NT2/D1 (cell line): ENCODE results near the gene KAT14.
A peak's percentile ranks its signal among the peaks of the same experiment; 100 is the strongest.

Experiments
- DNase-seq: peaks from one replicate; pipeline ENCODE4 v3.0.0-alpha.2; 2011; ENCODE audit warnings: low read depth, low spot score
- H3K27me3 ChIP-seq: 2 replicates; pipeline ENCODE4 v1.6.0; 2011; ENCODE audit warnings: mild to moderate bottlenecking; ENCODE audit not compliant: insufficient read length, insufficient read depth
- H3K36me3 ChIP-seq: 2 replicates; pipeline ENCODE4 v1.6.1; 2011; ENCODE audit warnings: mild to moderate bottlenecking, low read length, mixed read lengths; ENCODE audit not compliant: insufficient read depth, insufficient read length
- H3K4me1 ChIP-seq: 2 replicates; pipeline ENCODE4 v1.5.1; 2011; ENCODE audit not compliant: insufficient read depth, insufficient read length
- H3K4me3 ChIP-seq: 2 replicates; pipeline ENCODE4 v1.5.1; 2011; ENCODE audit warnings: low read depth; ENCODE audit not compliant: insufficient read length
- H3K9ac ChIP-seq: 2 replicates; pipeline ENCODE4 v1.6.0; 2011; ENCODE audit warnings: low read depth; ENCODE audit not compliant: insufficient read length
- H3K9me3 ChIP-seq: 2 replicates; pipeline ENCODE4 v1.5.1; 2011; ENCODE audit warnings: mild to moderate bottlenecking, low read length; ENCODE audit not compliant: insufficient read depth
- SUZ12 ChIP-seq: IDR thresholded peaks from 2 replicates; pipeline ENCODE4 v1.6.1; 2011; ENCODE audit not compliant: insufficient read length, insufficient read depth; ENCODE audit errors: extremely low read depth
- YY1 ChIP-seq: IDR thresholded peaks from 2 replicates; pipeline ENCODE4 v1.6.1; 2011; ENCODE audit not compliant: insufficient read length, insufficient read depth
- ZNF274 ChIP-seq: IDR thresholded peaks from 2 replicates; pipeline ENCODE4 v1.6.1; 2011; ENCODE audit warnings: mild to moderate bottlenecking, low read depth, low read length

The KAT14 gene

GRCh38 chr20:18133962-18134361, 3.7 kb upstream of the KAT14 start:
- H3K36me3 ChIP-seq = no peaks in the 10 kb centered on the region
- no peaks in the 10 kb centered on the region for H3K9me3 ChIP-seq
- DNase-seq = no peak
- TF ChIP-seq SUZ12 = no peak
- no peak for TF ChIP-seq ZNF274
- TF ChIP-seq YY1 = no peak
- no peak overlapping the region for H3K4me3 ChIP-seq
- no peak overlapping the region for H3K9ac ChIP-seq
- H3K4me1 ChIP-seq = no peaks in the 10 kb centered on the region
- peaks cover 11% of the 10 kb centered on the region for H3K27me3 ChIP-seq

- Histone ChIP-seq H3K9me3 (no peaks in the 10 kb centered on the region), H3K9ac (peak overlapping the region; percentile 93), H3K36me3 (peaks cover 9% of the 10 kb centered on the region), H3K4me1 (no peaks in the 10 kb centered on the region), H3K27me3 (peaks cover 11% of the 10 kb centered on the region), H3K4me3 (peak overlapping the region; percentile 89)
- TF ChIP-seq YY1 (no peak), ZNF274 (no peak), SUZ12 (no peak)
- no peak for DNase-seq
Observed at GRCh38 chr20:18138266-18138582, 561 bp downstream of the KAT14 start.

GRCh38 chr20:18138639-18139583, 1.2 kb downstream of the KAT14 start:
- TF ChIP-seq ZNF274 = no peak
- TF ChIP-seq SUZ12 = no peak
- no peak for TF ChIP-seq YY1
- Histone ChIP-seq H3K4me1 (no peaks in the 10 kb centered on the region), H3K9me3 (no peaks in the 10 kb centered on the region), H3K36me3 (peaks cover 9% of the 10 kb centered on the region), H3K9ac (peak overlapping the region; percentile 93), H3K4me3 (peak overlapping the region; percentile 89), H3K27me3 (peaks cover 11% of the 10 kb centered on the region)
- DNase-seq = no peak

GRCh38 chr20:18139832-18140231, 2.2 kb downstream of the KAT14 start:
- Histone ChIP-seq H3K27me3 (peaks cover 11% of the 10 kb centered on the region), H3K4me3 (no peak overlapping the region), H3K9ac (no peak overlapping the region), H3K36me3 (peaks cover 9% of the 10 kb centered on the region), H3K4me1 (no peaks in the 10 kb centered on the region), H3K9me3 (no peaks in the 10 kb centered on the region)
- TF ChIP-seq SUZ12 = no peak
- TF ChIP-seq YY1 = no peak
- no peak for TF ChIP-seq ZNF274
- DNase-seq = no peak

GRCh38 chr20:18144541-18145099, 7.0 kb downstream of the KAT14 start:
- Histone ChIP-seq H3K27me3 (no peaks in the 10 kb centered on the region), H3K4me1 (no peaks in the 10 kb centered on the region), H3K4me3 (no peak overlapping the region), H3K9me3 (no peaks in the 10 kb centered on the region), H3K36me3 (peaks cover 24% of the 10 kb centered on the region), H3K9ac (no peak overlapping the region)
- no peak for TF ChIP-seq SUZ12
- no peak for TF ChIP-seq YY1
- no peak for TF ChIP-seq ZNF274
- no peak for DNase-seq

GRCh38 chr20:18154342-18154741, 16.7 kb downstream of the KAT14 start:
- H3K9me3 ChIP-seq = no peaks in the 10 kb centered on the region
- TF ChIP-seq YY1 (no peak), SUZ12 (no peak), ZNF274 (no peak)
- H3K4me3 ChIP-seq = no peak overlapping the region
- no peaks in the 10 kb centered on the region for H3K4me1 ChIP-seq
- H3K27me3 ChIP-seq = no peaks in the 10 kb centered on the region
- peaks cover 31% of the 10 kb centered on the region for H3K36me3 ChIP-seq
- no peak overlapping the region for H3K9ac ChIP-seq
- DNase-seq = no peak

GRCh38 chr20:18156045-18156444, 18.4 kb downstream of the KAT14 start:
- TF ChIP-seq SUZ12 (no peak), YY1 (no peak), ZNF274 (no peak)
- Histone ChIP-seq H3K27me3 (no peaks in the 10 kb centered on the region), H3K9ac (no peak overlapping the region), H3K9me3 (no peaks in the 10 kb centered on the region), H3K4me1 (no peaks in the 10 kb centered on the region), H3K4me3 (no peak overlapping the region), H3K36me3 (peaks cover 26% of the 10 kb centered on the region)
- no peak for DNase-seq
